Left ventricle myocardium inferior (tissue), 1 donor: Measurements from ENCODE around the gene TMEM242. TPM values are rescaled to one million over a fixed set of nuclear protein-coding genes. Genes with fewer than 3 reads are reported as not detected.

Experiments used
- DNase-seq: peaks from one replicate; pipeline ENCODE4 v3.0.0-alpha.2; 2020
- H3K27ac ChIP-seq: fragments of 200-600 bp; replicated peaks from 2 replicates; pipeline ENCODE4 v1.8.0; 2021
- H3K27me3 ChIP-seq: fragments of 200-600 bp; 2 replicates; pipeline ENCODE4 v1.8.0; 2021; ENCODE audit warnings: low read depth
- H3K36me3 ChIP-seq: fragments of 200-600 bp; 2 replicates; pipeline ENCODE4 v1.8.0; 2021
- H3K4me1 ChIP-seq: fragments of 200-600 bp; 2 replicates; pipeline ENCODE4 v1.8.0; 2021
- H3K4me3 ChIP-seq: fragments of 200-600 bp; 2 replicates; pipeline ENCODE4 v1.8.0; 2021; ENCODE audit warnings: mild to moderate bottlenecking, moderate library complexity
- H3K9me3 ChIP-seq: fragments of 200-600 bp; replicated peaks from 2 replicates; pipeline ENCODE4 v1.8.0; 2021
- intact Hi-C: fragments of 100-400 bp; cut with micrococcal nuclease; formaldehyde crosslinking; loops from one replicate; pipeline ENCODE4 v1.11.0; 2022
- total RNA-seq: library from RNA; stranded (reverse); fragmentation: NEBNext Ultra II Directional; extraction: Animal tissue kit (Norgen Biotek cat#: 25700); gene quantifications from one replicate; pipeline ENCODE4 v1.2.1, GENCODE V29; 2021
- TF ChIP-seq, protein P1 (sequence below): fragments of 200-600 bp; IDR thresholded peaks from 2 replicates; pipeline ENCODE4 v1.8.0; 2021; ENCODE audit warnings: antibody characterized with exemption, mild to moderate bottlenecking, borderline replicate concordance
- donor health status: DM: no; HTN: yes; CAD: no; lungs with severe emphysema.

Gene TMEM242
- total RNA-seq, 1 donor from 2014 or later = 19.8 TPM

- H3K27ac ChIP-seq = no peak overlapping the region
- H3K4me3 ChIP-seq = no peak overlapping the region
- no peaks in the 10 kb centered on the region for H3K36me3 ChIP-seq
- H3K9me3 ChIP-seq = no peaks in the 10 kb centered on the region
- H3K4me1 ChIP-seq = peaks cover 9% of the 10 kb centered on the region
- no peaks in the 10 kb centered on the region for H3K27me3 ChIP-seq
- TF ChIP-seq, protein P1, sequence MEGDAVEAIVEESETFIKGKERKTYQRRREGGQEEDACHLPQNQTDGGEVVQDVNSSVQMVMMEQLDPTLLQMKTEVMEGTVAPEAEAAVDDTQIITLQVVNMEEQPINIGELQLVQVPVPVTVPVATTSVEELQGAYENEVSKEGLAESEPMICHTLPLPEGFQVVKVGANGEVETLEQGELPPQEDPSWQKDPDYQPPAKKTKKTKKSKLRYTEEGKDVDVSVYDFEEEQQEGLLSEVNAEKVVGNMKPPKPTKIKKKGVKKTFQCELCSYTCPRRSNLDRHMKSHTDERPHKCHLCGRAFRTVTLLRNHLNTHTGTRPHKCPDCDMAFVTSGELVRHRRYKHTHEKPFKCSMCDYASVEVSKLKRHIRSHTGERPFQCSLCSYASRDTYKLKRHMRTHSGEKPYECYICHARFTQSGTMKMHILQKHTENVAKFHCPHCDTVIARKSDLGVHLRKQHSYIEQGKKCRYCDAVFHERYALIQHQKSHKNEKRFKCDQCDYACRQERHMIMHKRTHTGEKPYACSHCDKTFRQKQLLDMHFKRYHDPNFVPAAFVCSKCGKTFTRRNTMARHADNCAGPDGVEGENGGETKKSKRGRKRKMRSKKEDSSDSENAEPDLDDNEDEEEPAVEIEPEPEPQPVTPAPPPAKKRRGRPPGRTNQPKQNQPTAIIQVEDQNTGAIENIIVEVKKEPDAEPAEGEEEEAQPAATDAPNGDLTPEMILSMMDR = no peak
- DNase-seq = no peak
- intact Hi-C loops = no loop called here
Measured at GRCh38 chr6:157280157-157280556, 43.2 kb downstream of the TMEM242 start.

- peaks cover 26% of the 10 kb centered on the region for H3K4me1 ChIP-seq
- H3K9me3 ChIP-seq = no peaks in the 10 kb centered on the region
- TF ChIP-seq, protein P1 = no peak
- intact Hi-C loops = loop anchor here (10.0 kb wide), 1 partner anchor 53 kb away; no protein-coding TSS in a partner anchor
- H3K36me3 ChIP-seq = no peaks in the 10 kb centered on the region
- no peaks in the 10 kb centered on the region for H3K27me3 ChIP-seq
- H3K27ac ChIP-seq = no peak overlapping the region
- H3K4me3 ChIP-seq = no peak overlapping the region
- DNase-seq = no peak
Measured at GRCh38 chr6:157278171-157278570, 45.1 kb downstream of the TMEM242 start.

DNA sequence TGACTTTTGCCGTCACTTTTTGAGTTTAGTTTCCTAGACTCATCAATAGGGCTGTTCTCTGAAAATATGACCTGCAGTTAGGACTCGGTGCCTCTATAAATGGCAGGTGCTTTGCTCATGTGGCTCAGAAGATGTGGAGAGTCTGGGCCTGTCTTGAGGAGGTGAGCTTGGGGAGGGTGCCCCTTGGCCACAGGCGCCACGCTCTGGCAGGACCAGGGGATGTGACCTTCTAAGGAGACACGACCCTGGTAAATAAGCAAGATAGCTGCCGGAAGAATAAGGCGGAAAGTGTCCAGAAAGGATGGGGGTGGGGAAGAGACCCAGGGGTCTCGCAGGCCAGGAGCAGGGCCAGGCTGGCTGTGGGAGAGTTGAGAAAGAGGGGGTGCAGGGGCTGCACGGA lies 46.6 kb downstream of the TMEM242 start:
- Histone ChIP-seq H3K27me3 (no peaks in the 10 kb centered on the region), H3K27ac (no peak overlapping the region), H3K36me3 (no peaks in the 10 kb centered on the region), H3K4me3 (no peak overlapping the region), H3K4me1 (peaks cover 26% of the 10 kb centered on the region), H3K9me3 (no peaks in the 10 kb centered on the region)
- TF ChIP-seq, protein P1 = no peak
- intact Hi-C loops = loop anchor here (10.0 kb wide), 1 partner anchor 52 kb away; no protein-coding TSS in a partner anchor
- no peak for DNase-seq

DNA sequence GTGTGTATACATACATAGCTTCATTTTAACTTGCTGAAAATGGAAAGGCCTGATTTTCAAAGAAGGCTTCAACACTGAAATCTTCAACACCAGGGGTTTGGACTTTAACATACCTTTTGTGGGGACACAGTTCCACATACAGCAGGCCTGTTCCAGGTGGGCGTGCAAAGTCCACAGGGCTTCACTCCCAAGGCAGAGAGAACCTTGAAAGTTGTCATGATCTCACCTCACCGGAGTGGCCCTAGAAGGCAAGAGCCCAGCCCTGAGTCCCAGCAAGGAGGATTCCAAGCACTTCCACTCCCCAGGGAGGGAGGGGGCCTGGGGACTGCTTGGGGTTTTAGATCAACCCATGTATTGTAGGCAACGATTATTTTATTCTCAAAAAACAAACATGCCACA lies 47.2 kb downstream of the TMEM242 start:
- DNase-seq = no peak
- Histone ChIP-seq H3K9me3 (no peaks in the 10 kb centered on the region), H3K4me1 (peaks cover 24% of the 10 kb centered on the region), H3K27me3 (no peaks in the 10 kb centered on the region), H3K27ac (no peak overlapping the region), H3K36me3 (no peaks in the 10 kb centered on the region), H3K4me3 (no peak overlapping the region)
- TF ChIP-seq, protein P1 = no peak
- intact Hi-C loops = loop anchor here (10.0 kb wide), 1 partner anchor 51 kb away; no protein-coding TSS in a partner anchor

DNA sequence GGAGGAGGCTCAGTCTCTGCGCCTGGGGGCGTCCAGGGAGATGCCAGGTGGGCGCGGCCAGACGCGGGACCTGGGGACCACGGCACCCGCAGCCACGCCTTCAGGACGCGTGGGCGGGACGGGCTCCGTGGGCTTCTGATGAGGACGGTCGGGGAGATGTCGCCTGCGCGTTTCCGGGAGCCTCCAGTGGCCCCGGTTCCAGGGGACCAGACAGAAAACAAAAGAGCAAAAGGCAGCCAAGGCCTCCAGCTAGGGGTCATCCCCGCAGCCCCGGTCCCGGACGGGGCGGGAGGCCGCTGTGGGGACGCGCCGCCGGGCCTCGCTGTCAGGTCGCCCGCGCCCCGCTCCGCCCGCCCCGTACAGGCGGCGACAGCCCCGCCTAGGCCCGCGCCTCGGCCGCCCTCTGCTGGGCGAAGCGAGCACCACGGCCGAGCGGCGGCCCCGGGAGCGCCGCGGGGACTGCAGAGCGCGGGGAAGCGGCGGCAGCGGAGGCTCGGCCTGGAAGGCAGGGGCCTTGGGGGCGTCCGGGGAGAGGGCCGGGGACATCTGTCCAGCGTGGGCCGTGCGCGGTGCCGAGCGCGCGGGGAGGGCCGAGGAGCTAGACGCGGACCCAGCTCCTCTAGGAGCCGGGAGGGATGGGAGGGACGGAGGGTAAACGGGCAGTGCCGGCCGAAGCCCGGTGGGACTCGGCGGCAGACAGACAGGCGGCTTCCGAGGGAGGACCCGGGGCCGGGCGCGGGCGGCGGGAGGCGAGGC lies 48.7 kb downstream of the TMEM242 start:
- no peaks in the 10 kb centered on the region for H3K9me3 ChIP-seq
- TF ChIP-seq, protein P1 = peak; percentile 93
- intact Hi-C loops = loop anchor here (10.0 kb wide), 1 partner anchor 50 kb away; no protein-coding TSS in a partner anchor
- H3K4me1 ChIP-seq = peaks cover 24% of the 10 kb centered on the region
- no peaks in the 10 kb centered on the region for H3K27me3 ChIP-seq
- H3K27ac ChIP-seq = peak overlapping the region; percentile 90
- peak; percentile 74 for DNase-seq
- peak overlapping the region; percentile 80 for H3K4me3 ChIP-seq
- no peaks in the 10 kb centered on the region for H3K36me3 ChIP-seq
